GM10248 (cell line): ENCODE data around the gene GJC1.
"Not testable (repeated sequence)": the region's sequence is repeated elsewhere in the genome, so short reads cannot be mapped to it uniquely, and the experiment has no call there.

ENCODE experiments used
- CTCF ChIA-PET: fragments of 300-600 bp; sonication (Branson Sonifier 250); formaldehyde crosslinking; extraction: SDS; loops from one replicate; lab custom pipeline; 2021; ENCODE audit warnings: antibody characterized with exemption; lab: Yijun Ruan, JAX
- POLR2A ChIA-PET: fragments of 350-650 bp; sonication (Branson Sonifier 250); formaldehyde crosslinking; extraction: SDS; loops from one replicate; lab custom pipeline; 2020; ENCODE audit warnings: antibody characterized with exemption; lab: Yijun Ruan, JAX
- DNase-seq: peaks from one replicate; pipeline ENCODE4 v3.0.0; 2012; ENCODE audit errors: extremely low spot score
- CTCF ChIP-seq: IDR thresholded peaks from 2 replicates; pipeline ENCODE4 v1.5.1; 2012; ENCODE audit warnings: mild to moderate bottlenecking, low read depth; ENCODE audit errors: extremely low read depth, missing control alignments, control extremely low read depth

Gene GJC1

GRCh38 chr17:44828919-44829522 lies 1.1 kb downstream of the GJC1 start:
- TF ChIP-seq CTCF = no peak

GRCh38 chr17:44827863-44828262 lies 2.2 kb downstream of the GJC1 start:
- TF ChIP-seq CTCF = no peak
- CTCF ChIA-PET = interaction anchor here (1.2 to 1.7 kb wide), 3 partner anchors 13 to 52 kb away, joined by 3 to 7 read pairs (median 4); no protein-coding TSS in a partner anchor
- DNase-seq = no peak
- POLR2A ChIA-PET = interaction anchor here (0.5 kb wide), 1 partner anchor 333 kb away, joined by 6 read pairs; no protein-coding TSS in a partner anchor

More at GRCh38 chr17:44828919-44829522, 1.1 kb downstream of the GJC1 start:
- ChIA-PET CTCF (interaction anchor here (1.0 to 1.7 kb wide), 4 partner anchors 12 to 53 kb away, joined by 3 to 7 read pairs (median 4); no protein-coding TSS in a partner anchor), POLR2A (no interaction called here)
- no peak for DNase-seq

GRCh38 chr17:44826123-44826790 lies 3.8 kb downstream of the GJC1 start:
- no peak for TF ChIP-seq CTCF
- no peak for DNase-seq
- ChIA-PET POLR2A (no interaction called here), CTCF (interaction anchor here (2.0 kb wide), 1 partner anchor 47 kb away, joined by 13 read pairs; no protein-coding TSS in a partner anchor)

GRCh38 chr17:44825236-44825635 lies 4.9 kb downstream of the GJC1 start:
- DNase-seq, CTCF ChIA-PET: not testable (repeated sequence)
- POLR2A ChIA-PET = interaction anchor here (0.7 kb wide), 1 partner anchor 30 kb away, joined by 6 read pairs; no protein-coding TSS in a partner anchor

GRCh38 chr17:44820631-44821212 lies 9.4 kb downstream of the GJC1 start:
- no peak for DNase-seq
- ChIA-PET POLR2A (no interaction called here), CTCF (interaction anchor here (0.9 to 1.5 kb wide), 2 partner anchors 41 to 43 kb away, joined by 3 to 4 read pairs; no protein-coding TSS in a partner anchor)
- no peak for TF ChIP-seq CTCF

- DNase-seq, CTCF ChIA-PET, POLR2A ChIA-PET: not testable (repeated sequence)
Measured at GRCh38 chr17:44818508-44818907, 11.6 kb downstream of the GJC1 start.

GRCh38 chr17:44812263-44812662 lies 17.8 kb downstream of the GJC1 start:
- TF ChIP-seq CTCF = no peak
- DNase-seq = no peak
- ChIA-PET CTCF (no interaction called here), POLR2A (no interaction called here)

- CTCF ChIA-PET = interaction anchor here (0.7 to 5.0 kb wide), 6 partner anchors 12 to 326 kb away, joined by 3 to 26 read pairs (median 4); partner anchors contain the start of gene ACBD4
- POLR2A ChIA-PET, DNase-seq: not testable (repeated sequence)
Measured at GRCh38 chr17:44808656-44809388, 21.3 kb downstream of the GJC1 start.
